ENCODE data around the gene PERCC1.

DNA sequence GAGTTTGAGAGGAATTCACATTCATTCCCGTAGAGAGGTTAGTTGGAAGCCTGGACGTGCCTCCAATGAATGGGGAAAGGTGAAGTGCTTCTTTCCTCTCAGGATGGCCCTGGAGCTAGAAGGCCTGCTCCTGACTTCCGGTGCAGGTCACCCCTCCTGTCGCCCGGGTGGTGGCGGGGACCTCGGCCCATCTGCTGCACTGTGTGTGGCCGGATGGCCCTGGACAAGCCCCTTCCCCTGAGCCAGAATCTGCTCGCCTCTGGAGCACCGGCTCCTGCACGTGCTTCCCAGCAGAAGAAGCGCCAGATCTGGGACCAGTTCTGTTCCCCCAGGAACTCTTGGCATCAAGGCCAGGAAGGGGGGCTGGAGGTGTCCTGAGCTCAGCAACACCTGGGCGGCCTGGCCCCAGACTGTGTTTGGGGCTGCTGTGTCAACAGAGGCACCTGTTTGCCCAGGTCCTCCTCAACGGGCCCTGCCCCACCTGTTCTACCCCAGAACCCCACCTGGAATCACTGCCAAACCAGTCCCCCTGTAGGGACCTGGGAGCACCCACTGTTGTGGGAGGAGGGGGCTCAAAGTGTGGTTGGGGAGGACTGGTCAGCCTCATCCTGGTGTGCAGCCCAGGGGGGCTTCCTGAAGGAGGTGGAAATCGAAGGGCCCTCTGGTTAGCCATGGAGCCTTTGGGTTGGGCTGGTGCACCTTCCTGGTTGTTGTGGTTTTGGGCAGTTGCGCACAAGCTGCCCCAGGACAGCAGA is 5.1 kb upstream of the PERCC1 start:
- TF ChIP-seq ZNF121 (CRISPR knock-in tag; IDR thresholded peaks at IDR 0.05) = no peak
- TF ChIP-seq, protein P1, sequence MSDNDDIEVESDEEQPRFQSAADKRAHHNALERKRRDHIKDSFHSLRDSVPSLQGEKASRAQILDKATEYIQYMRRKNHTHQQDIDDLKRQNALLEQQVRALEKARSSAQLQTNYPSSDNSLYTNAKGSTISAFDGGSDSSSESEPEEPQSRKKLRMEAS (CRISPR knock-in tag; IDR thresholded peaks at IDR 0.05) = no peak
- TF ChIP-seq, protein P2, sequence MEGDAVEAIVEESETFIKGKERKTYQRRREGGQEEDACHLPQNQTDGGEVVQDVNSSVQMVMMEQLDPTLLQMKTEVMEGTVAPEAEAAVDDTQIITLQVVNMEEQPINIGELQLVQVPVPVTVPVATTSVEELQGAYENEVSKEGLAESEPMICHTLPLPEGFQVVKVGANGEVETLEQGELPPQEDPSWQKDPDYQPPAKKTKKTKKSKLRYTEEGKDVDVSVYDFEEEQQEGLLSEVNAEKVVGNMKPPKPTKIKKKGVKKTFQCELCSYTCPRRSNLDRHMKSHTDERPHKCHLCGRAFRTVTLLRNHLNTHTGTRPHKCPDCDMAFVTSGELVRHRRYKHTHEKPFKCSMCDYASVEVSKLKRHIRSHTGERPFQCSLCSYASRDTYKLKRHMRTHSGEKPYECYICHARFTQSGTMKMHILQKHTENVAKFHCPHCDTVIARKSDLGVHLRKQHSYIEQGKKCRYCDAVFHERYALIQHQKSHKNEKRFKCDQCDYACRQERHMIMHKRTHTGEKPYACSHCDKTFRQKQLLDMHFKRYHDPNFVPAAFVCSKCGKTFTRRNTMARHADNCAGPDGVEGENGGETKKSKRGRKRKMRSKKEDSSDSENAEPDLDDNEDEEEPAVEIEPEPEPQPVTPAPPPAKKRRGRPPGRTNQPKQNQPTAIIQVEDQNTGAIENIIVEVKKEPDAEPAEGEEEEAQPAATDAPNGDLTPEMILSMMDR (IDR thresholded peaks at IDR 0.05) = no peak
- TF ChIP-seq NR3C1 (CRISPR knock-in tag; conservative IDR thresholded peaks at IDR 0.05; ENCODE audit: low read depth) = no peak
- TF ChIP-seq, protein P3, sequence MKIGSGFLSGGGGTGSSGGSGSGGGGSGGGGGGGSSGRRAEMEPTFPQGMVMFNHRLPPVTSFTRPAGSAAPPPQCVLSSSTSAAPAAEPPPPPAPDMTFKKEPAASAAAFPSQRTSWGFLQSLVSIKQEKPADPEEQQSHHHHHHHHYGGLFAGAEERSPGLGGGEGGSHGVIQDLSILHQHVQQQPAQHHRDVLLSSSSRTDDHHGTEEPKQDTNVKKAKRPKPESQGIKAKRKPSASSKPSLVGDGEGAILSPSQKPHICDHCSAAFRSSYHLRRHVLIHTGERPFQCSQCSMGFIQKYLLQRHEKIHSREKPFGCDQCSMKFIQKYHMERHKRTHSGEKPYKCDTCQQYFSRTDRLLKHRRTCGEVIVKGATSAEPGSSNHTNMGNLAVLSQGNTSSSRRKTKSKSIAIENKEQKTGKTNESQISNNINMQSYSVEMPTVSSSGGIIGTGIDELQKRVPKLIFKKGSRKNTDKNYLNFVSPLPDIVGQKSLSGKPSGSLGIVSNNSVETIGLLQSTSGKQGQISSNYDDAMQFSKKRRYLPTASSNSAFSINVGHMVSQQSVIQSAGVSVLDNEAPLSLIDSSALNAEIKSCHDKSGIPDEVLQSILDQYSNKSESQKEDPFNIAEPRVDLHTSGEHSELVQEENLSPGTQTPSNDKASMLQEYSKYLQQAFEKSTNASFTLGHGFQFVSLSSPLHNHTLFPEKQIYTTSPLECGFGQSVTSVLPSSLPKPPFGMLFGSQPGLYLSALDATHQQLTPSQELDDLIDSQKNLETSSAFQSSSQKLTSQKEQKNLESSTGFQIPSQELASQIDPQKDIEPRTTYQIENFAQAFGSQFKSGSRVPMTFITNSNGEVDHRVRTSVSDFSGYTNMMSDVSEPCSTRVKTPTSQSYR (CRISPR knock-in tag; IDR thresholded peaks at IDR 0.05) = no peak
- TF ChIP-seq, protein P4, sequence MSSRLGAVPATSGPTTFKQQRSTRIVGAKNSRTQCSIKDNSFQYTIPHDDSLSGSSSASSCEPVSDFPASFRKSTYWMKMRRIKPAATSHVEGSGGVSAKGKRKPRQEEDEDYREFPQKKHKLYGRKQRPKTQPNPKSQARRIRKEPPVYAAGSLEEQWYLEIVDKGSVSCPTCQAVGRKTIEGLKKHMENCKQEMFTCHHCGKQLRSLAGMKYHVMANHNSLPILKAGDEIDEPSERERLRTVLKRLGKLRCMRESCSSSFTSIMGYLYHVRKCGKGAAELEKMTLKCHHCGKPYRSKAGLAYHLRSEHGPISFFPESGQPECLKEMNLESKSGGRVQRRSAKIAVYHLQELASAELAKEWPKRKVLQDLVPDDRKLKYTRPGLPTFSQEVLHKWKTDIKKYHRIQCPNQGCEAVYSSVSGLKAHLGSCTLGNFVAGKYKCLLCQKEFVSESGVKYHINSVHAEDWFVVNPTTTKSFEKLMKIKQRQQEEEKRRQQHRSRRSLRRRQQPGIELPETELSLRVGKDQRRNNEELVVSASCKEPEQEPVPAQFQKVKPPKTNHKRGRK (CRISPR knock-in tag; IDR thresholded peaks at IDR 0.05; ENCODE audit: borderline replicate concordance) = no peak
- TF ChIP-seq, protein P5, sequence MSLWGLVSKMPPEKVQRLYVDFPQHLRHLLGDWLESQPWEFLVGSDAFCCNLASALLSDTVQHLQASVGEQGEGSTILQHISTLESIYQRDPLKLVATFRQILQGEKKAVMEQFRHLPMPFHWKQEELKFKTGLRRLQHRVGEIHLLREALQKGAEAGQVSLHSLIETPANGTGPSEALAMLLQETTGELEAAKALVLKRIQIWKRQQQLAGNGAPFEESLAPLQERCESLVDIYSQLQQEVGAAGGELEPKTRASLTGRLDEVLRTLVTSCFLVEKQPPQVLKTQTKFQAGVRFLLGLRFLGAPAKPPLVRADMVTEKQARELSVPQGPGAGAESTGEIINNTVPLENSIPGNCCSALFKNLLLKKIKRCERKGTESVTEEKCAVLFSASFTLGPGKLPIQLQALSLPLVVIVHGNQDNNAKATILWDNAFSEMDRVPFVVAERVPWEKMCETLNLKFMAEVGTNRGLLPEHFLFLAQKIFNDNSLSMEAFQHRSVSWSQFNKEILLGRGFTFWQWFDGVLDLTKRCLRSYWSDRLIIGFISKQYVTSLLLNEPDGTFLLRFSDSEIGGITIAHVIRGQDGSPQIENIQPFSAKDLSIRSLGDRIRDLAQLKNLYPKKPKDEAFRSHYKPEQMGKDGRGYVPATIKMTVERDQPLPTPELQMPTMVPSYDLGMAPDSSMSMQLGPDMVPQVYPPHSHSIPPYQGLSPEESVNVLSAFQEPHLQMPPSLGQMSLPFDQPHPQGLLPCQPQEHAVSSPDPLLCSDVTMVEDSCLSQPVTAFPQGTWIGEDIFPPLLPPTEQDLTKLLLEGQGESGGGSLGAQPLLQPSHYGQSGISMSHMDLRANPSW (CRISPR knock-in tag; conservative IDR thresholded peaks at IDR 0.05; ENCODE audit: low read depth) = no peak
- TF ChIP-seq NFATC4 (CRISPR knock-in tag; IDR thresholded peaks at IDR 0.05) = no peak
